HS-27A (cell line): ENCODE data around the gene ARRB1.
"Not testable (repeated sequence)": the region's sequence is repeated elsewhere in the genome, so short reads cannot be mapped to it uniquely, and the experiment has no call there.

Experiments
- DNase-seq: peaks from one replicate; pipeline ENCODE4 v3.0.0-alpha.2; 2012; ENCODE audit warnings: low read depth, missing footprints

ARRB1 gene

DNA sequence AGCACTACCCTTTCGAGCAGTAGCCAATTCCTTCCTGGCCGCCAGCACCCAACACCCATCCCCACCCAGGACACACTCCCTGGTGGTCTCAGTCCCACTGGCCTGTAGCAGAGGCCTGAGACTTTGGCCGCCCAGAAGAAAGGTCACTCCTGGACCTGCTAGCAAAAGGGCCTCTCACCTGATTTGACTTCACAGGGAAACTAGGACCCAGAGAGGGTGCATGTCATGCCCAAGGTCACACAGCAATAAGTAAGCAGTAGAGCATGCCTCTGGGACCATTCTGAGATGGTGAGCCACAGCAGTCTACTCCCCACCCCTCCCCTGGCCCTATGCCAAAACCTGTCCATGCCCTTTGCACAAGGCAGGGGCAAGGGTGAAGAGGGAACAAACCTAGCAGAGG lies 7.3 kb downstream of the ARRB1 start:
- no peak for DNase-seq

DNA sequence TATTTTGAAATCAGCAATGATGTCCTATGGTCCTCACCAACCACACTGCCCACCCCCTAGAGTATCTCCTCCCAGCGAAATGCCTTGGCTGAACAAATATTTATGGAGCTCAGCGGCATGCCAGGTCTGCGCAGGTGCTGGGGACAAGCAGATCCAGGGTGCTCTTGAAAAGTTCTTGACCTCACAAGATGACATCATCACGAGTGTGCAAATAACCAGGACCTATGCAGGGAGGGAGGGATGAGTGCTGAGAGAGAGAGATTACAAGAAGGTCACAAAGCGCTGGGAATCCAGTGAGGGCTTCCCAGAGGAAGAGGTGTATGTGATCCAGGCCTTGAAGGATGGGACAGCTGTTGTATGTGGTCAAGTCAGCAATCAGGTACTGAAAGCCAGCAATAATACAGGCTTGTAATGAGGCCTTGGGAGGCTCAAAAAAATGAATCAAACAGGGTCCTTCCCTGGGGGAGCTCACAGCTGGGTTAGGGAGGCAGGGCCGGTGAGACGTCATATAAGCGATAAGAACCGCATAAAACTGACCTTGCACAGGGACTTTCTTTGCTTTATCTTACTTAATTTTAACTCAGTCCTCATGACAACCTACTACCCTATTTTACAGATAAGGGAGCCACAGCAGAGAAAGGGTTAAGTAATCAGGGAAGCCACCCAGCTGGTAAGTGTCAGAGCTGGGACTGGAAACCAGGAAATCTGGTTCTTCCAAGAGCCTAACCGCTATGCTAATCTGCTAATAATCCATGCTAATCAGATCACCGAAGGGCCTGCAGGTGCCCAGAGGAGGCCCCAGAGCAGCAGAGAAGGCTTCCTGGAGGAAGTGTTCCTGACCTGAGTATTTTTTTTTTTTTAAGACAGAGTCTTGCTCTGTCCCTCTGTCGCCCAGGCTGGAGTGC lies 8.2 kb downstream of the ARRB1 start:
- DNase-seq, result no peak

DNA sequence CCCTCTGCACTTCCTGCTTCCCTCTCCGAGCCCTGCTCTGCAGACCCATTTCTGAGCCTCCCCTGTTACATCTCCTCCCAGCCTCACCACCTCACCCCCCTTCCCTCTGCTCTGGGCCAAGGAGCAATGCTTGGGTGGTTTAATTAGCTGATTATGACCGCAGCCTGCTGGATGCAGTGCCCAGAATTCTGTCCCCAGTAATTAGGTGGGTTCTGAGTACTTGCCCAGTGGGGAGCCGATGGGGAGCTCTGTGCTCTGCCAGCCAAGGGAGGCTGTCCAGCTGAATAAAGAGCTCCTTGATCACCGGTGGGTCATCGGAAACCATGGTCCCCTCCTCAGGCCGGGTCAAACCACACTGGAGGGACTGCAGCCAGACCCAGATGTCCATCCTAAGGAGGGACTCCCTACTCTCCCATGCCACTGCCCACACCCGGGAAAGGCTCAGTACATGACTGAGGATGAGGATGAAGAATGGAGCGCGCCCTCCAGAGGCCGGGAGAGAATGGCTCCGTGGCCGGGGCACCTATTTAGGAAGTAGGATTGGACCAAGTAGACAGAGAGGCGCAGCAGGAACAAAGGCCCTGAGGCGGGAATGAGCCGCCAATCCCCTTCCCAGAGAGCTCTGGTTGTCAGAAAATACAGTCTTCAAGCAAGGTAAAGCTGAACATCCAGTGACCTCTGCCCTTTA lies 9.1 kb downstream of the ARRB1 start:
- DNase-seq, result no peak

DNA sequence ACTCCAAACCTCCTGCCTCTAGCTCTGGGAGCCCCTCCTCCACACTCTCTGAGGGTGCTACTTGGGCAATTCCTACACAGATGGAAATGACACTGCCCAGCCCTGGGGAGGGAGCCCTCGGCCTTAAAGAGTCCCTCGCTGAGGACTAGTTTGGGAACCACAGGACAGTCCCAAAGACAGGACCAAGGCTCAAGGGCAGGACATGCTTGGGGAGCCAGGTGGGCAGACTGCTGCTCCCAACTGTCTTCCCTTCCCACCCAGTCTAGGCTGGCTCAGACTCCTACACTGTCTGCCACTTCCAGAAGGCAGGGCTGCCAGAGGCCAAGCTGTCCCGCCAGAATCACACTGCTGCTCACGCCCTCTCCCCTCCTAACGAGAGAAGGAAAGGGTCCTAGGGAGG lies 9.8 kb downstream of the ARRB1 start:
- no peak for DNase-seq

DNA sequence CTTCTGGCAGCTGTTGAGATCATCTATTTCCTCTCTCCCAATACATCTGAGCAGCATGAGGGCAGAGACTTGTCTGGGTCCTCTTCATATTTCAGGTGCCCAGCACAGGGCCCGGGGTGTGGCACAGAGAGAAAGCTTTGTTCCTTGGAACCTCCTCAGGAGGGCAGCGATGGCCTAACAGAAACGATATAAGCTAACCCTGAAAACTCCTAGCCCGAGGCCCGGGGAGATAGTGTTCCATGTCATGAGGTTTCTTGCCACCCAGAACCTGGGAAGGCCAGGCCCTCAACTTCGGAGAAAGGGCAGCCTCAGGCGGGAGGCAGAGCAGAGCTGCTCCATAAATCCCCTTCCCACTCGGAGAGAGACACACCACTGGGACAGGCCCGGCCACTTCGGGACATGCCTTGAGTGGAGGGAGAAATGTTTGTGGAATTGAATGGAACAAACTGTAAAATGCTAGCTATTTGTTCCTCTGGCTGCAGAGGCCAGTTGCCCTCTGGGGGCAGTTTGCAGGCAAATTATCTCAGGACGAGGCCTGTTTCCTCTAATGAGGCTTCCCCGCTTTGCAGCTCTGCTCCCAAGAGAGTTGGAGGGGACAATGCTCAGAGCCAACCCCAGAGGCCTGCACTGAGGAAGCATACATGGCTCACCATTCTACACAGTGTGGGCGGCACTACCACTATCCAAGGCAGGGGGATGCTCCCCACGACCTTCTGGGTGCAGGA lies 11.6 kb downstream of the ARRB1 start:
- DNase-seq, result no peak

DNA sequence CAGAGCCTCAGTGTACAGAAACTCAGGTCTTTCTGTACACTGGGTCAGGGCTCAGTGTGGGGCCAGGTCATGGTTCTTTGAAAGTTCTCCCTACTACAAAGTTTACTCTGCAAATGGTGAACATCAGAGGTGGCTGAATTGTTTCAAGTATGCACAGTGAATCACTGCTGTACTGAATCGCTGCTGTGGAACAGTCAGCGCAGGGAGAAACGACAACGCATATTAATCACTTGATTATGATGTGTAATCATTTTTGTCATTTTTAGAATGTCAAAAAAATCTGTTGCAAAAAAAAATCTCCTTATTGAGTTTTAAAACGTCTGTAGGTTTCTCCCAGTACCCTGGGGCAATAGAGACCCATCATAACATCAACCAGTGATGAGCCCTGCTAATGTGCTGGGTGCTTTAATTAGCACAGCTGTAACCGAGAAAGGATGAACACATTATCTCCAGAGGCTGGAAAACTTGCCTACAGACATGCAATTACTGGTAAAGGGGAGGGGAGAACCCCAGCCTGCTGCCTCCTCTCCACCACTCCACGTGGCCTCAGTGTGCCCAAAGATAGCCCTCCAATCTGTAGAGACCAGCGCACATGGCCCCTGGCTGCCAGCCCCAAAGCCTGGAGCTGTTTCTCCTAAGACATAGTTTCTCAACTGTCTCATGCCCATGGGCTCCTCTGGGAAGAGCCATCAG lies 12.8 kb downstream of the ARRB1 start:
- DNase-seq, result no peak

DNA sequence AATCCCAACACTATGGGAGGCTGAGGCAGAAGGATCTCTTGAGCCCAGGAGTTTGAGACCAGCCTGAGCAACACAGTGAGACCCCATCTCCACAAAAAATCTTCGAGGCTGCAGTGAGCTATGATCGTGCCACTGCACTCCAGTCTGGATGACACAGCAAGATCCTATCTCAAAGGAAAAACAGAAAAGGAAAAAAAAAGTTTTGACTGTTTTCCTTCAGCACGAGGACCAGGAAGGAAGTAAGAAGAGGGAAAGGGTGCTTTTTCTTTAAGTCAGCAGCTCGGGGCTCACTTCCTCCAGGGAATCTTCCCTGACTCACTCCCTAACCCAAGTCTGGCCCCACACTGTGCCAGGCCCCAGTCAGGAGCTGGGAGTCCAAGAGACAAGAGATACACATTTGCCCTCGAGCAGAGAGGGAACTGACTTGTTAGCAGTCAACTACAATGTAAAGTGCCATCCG lies 14.2 kb downstream of the ARRB1 start:
- DNase-seq, result no peak

DNA sequence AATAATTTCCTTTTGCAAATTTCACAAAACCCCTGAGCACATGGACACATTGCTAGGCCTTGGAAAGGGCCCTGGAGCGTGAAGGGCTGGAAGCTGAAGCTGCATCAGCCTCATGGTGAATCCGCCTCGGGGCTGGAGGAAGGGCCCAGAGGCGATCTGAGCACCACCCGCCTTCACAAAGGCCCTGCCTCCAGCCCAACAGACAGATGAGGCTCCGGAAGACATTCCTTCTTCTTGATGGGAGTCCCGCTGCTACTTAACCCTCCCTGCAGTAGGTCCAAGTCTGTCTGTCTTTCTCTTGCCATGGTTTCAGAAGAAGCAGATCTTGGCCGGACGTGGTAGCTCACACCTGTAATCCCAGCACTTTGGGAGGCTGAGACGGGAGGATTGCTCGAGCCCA lies 16.5 kb downstream of the ARRB1 start:
- DNase-seq, result no peak

DNA sequence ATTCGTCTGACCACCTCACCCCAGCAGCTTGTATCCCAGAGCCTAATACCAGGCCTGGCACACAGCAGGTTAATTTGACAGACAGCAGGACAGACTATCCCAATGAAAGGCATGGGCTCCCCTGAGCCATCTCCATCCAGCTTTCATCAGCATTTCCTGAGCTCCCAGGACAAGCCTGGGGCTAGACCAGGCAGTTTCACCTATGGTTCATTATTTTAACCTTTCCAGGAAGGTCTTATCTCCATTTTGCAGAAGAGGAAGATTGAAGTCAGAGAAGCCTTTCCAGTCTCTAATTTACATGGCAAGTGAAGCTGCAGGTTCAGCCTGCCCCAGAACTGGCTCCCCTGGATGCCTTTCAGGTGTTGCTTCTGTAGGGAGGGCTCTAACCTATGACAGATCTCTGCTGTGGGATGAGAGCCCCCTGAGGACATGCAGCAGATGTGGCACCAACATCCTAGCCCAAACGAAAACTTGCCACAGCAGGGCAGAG lies 17.0 kb downstream of the ARRB1 start:
- DNase-seq, result no peak

DNA sequence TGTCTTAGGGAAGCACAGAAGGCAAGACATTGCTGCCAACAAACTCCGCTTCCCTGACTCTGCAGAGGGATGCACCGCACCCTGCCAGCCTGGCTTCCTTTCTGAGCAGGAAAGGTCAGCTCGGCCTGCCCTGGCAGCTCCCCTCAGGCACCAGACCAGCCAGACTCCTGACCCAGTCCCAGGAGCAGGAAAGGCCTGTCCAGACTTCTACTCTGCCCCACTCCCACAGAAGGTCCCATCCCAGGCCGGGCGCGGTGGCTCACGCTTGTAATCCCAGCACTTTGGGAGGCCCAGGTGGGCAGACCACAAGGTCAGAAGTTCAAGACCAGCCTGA lies 17.7 kb downstream of the ARRB1 start:
- no peak for DNase-seq

DNA sequence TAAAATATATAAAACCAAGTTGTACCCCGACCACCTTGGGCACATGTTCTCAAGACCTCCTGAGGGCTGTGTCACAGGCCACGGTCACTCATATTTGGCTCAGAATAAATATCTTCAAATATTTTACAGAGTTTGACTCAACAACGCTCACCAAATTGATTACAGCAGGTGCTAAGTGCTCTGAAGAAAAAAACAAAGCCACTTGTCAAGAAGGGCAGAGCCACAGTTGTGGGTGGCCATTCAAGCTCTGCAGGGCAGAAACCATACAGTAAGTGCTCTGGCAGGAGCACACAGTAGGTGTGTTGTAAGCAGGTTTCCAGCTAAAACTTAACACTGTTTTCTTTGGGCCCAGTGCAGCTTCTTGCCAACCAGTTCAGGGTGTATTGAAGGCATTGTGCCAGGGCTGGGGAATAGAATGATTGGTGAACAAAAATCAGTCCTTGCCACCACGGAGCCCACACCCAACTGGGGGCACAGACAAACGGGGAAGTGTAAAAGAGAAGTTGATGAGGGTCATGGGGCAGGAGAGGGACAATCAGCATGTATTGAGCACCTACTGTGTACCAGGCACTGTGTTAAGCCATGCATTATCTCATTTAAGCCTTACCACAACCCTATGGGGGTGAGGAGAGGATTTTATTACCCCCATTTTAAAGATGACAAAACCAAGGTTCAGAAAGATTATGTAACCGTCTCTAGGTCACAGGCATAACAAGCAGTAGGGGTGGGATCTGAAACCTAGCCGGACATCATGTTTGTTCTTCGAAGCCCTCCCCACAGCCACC lies 18.2 kb downstream of the ARRB1 start:
- no peak for DNase-seq

DNA sequence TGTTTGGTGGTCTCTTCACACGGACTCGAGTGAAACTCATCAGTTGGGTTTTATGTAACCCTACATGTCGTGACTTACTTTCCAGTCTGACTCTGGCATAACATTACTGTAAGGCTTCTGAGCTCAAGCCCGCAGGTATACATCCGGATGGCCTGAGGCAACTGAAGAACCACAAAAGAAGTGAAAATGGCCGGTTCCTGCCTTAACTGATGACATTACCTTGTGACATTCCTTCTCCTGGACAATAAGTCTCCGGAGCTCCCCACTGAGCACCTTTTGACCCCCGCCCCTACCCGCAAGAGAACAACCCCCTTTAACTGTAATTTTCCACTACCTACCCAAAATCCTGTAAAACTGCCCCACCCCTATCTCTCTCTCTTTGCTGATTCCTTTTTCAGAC lies 19.7 kb downstream of the ARRB1 start:
- not testable (repeated sequence) for DNase-seq

DNA sequence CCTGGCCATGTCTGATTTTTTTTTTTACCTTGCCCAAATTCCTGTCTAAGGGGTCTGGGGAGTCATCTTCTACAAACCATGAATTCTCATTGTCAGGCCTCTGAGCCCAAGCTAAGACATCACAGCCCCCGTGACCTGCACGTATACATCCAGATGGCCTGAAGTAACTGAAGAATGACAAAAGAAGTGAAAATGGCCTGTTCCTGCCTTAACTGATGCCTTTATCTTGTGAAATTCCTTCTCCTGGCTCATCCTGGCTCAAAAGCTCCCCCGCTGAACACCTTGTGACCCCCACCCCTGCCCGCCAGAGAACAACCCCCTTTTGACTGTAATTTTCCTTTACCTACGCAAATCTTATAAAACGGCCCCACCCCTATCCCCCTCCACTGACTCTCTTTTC lies 20.2 kb downstream of the ARRB1 start:
- not testable (repeated sequence) for DNase-seq

DNA sequence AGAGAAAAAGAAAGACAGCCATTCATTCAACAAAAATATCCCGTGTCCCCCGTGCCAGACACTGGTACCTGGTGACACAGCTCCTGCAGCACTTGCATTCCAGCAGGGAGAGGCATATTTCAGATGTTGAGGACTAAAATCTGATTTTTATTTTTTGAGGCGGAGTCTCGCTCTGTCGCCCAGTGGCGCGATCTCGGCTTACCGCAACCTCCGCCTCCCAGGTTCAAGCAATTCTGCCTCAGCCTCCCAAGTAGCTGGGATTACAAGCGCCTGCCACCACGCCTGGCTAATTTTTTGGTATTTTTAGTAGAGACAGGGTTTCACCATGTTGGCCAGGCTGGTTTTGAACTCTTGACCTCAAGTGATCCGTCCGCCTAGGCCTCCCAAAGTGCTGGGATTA lies 20.6 kb downstream of the ARRB1 start:
- DNase-seq, result not testable (repeated sequence)

DNA sequence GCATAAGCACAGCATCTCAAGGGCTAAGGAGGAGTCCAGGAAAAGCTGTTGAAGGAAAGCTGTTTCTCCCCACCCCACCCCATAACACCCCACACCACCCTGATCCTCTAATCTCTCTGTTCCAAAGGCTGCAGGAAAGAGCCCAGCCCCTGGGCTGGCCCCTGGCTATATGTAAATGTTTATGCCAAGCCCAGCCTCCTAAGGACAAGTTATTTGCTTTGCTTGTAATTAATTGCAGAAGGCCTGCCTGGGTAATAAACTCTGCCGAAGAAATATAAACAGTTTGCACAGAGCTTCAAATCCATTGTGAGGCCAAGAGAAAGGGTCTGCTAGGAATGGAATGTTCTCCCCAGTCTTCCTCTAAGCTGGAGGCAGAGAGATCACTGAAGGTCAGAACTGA lies 21.2 kb downstream of the ARRB1 start:
- DNase-seq, result no peak

DNA sequence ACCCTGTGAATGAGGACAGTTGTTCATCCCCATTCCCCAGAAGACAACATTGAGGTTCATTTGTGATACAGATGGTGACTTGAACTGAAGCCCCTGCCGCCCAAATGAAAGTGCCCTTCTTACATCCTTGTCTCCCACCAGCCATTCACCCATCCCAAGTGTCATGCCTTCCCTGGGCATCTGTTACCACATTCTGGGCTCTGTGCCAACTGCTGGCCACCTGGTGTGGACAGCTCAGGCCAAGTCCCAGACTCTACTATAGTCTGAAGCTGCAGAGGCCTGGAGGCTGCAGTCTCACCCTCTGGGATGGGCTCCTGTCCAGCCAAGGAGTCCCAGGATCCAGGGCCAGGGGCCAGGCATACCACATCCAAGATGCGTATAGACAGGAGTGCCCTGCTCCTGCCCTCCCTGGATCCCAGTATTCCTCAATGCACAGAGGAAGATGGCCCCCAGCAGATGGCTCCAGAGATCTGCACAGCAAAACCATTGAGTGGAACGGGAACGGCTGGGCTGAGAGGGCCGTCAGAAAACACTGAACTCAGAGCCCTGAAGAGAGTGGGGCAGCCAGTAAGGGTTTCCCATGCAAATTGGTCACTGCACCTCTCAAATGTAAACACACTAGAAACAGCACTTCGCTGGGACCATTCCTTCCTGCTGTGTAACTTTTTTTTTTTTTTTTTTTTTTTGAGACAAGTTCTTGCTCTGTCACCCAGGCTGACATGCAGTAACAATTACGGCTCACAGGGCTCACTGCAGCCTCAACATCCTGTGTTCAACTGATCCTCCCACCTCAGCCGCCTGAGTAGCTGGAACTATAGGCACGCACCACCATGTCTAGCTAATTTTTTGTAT lies 22.8 kb downstream of the ARRB1 start:
- DNase-seq, result peak; percentile 72

DNA sequence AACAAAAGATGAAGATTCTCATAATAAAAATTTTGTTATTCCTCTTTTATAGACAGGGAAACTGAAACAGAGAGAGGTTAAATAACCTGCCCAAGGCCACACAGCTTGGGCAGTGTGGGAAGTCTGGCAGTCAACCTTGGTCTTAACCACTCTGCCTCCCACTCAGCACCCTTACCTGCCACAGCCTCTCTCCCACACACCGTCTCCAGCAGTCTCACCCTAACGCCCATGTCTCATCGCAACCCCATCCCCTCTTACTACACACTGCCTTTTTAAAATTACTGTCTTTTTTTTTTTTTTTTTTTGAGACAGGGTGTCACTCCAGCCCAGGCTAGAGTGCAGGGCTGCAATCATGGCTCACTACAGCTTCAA lies 25.0 kb downstream of the ARRB1 start:
- DNase-seq, result no peak

DNA sequence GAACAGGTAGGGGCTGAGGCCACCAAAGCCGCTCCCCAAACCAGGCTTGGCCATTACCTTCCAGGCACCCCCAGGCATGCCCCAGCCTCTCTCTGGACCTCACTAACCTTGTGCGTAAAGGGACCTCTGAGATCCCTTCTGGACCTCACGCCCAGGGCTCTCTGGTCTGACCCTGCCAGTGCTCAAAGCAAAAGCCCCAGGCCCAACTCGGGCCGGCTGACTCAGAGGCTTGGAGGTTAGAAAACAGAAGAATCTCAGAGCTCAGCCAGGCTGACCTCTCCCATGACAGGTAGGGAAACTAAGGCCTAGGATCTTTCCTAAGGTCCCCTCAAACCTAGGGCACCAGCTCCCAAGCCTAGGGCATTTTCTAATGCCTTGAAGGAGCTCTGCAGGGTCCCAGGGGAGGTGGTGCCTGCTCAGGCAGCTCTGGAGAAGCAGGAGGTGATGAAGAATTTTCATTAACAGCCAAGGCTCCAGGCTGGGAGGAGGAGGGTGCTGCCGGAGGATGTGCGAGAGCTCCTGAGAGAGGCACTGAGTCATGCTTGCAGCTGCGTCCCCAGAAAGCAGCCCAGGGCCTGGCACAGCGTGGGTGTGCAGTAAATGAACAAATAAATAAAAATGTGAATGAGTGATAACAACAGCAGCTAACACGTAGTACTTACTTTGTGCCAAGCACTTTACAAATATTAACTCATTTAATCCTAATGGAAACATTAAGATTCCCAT lies 25.6 kb downstream of the ARRB1 start:
- peak; percentile 68 for DNase-seq

DNA sequence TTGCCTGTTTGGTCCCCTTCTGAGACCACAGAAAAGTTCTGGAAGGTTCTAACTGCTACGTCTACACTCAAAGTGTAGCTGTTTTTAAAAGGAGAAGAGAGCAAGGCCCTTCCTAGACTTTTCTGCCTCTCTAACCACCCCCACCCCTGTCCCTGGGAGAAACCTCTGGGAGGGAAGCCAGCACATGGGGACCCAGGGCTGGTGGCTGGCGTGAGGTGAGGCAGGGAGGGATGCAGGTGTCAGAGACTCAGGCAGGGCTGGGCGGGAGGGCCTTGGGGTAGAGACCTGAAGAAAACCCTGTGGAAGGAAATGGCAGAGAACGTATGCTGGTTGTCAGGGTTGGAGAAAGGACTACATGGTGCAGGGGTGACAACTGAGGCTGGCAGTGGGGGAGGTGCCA lies 26.7 kb downstream of the ARRB1 start:
- DNase-seq, result no peak

DNA sequence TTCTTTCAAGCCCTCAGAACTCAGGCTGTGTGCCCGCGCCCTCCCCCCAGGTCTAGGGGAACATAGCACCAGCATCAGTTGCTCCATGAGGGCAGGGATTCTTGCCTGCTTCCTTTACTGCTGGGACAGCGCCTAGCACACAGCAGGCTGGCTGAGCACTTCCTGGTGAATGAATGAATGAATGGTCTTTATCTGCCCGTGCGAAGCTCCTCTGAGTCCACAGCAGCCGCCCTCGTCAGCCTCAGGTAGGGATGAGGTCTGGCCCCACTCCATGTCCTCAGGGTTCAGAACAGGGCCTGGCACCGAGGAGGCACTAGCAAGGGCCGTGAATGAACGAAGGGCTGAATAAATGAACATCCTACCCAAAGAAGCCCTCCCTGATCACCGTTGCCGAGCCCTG lies 27.3 kb downstream of the ARRB1 start:
- no peak for DNase-seq
